ENCODE data around the gene RPS19.

The RPS19 gene

DNA sequence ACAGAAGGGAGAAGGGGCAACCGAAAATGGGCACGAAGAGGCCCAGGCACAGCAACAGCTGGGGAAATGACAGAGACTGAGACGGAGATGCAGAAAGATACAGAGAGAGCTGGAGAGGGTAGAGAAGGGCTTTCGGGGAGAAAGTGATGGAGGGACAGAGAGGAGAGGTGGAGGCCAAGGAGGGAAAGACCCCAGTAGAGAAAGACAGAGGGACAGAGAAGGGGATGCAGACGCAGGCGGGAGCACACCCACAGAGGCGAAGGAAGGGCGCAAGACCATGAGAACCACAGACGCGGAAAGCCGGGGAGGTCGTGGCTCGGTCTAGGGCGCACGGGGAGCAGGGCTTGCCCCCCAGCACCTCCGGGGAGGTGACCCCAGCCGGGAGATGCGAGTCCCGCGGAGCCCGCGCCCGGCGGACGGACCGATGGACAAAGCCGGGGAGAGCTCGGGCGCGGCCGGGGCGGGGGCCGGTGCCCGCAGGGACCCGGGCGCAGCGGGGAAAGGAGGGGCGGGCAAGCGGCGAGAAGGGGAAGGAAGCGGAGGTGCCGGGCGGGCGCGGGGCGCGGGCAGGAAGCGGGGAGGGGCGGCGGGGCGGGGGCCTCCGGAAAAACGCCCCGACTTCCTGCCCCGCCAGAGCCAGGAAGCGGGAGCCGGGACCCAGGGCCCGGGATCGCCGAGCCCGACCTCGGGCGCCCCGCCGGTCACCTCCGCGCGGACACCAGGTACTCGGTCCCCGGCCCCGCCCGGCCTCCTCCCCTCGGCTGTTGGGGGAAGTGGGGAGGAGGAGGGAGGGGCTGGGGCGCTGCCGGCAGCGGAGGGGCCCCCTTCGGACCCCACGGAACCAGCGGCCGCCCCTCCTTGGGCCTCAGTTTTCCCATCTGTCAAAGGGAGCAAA, 22.8 kb downstream of the RPS19 start, which contains the start of gene ARHGEF1:
Gene ARHGEF1, plus strand, starts transcription at position 617 of the 895 bp plus-strand sequence. CDS start 4,899 bp downstream, outside the sequence.
- Histone ChIP-seq H3K27me3 (ENCODE audit: control insufficient read depth, insufficient read depth, low read length) (peaks cover under 1% of the 10 kb centered on the region), H3K36me3 (ENCODE audit: insufficient read depth, low read length) (peaks cover 6% of the 10 kb centered on the region), H3K9me3 (replicated peaks; ENCODE audit: low read length) (no peaks in the 10 kb centered on the region), H3K9ac (ENCODE audit: low read depth, low read length) (peak within 1 kb of the TSS; percentile 92), H3K4me3 (ENCODE audit: low read length) (peak within 1 kb of the TSS; percentile 82), H3K4me2 (ENCODE audit: low read length) (peak within 1 kb of the TSS; percentile 88), H3K4me1 (ENCODE audit: control insufficient read depth, insufficient read depth, low read length) (peaks cover 29% of the 10 kb centered on the region)

DNA sequence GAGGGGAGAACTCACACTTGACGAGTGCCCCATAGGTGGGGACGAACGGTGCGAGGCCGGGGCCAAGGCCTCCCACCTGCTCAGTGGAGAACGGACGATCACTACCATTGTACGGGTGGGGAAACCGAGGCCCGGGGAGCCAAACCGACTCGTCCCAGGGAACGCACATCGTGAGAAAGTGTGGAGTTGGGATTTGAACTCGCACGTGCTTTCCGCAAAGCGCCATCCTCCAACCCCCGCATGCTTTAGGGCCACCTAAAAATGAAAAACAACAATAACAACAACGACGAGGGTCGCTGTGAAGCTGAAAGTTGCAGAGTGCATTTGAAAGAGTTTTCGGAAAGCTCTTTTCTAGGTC, 23.4 kb downstream of the RPS19 start:
- peak overlapping the region; percentile 82 for H3K4me3 ChIP-seq (ENCODE audit: low read length)
- H3K36me3 ChIP-seq (ENCODE audit: insufficient read depth, low read length), result peaks cover 6% of the 10 kb centered on the region
- peaks cover 31% of the 10 kb centered on the region for H3K4me1 ChIP-seq (ENCODE audit: control insufficient read depth, insufficient read depth, low read length)
- peak overlapping the region; percentile 88 for H3K4me2 ChIP-seq (ENCODE audit: low read length)
- H3K27me3 ChIP-seq (ENCODE audit: control insufficient read depth, insufficient read depth, low read length), result no peaks in the 10 kb centered on the region
- no peaks in the 10 kb centered on the region for H3K9me3 ChIP-seq (replicated peaks; ENCODE audit: low read length)
- peak overlapping the region; percentile 92 for H3K9ac ChIP-seq (ENCODE audit: low read depth, low read length)

DNA sequence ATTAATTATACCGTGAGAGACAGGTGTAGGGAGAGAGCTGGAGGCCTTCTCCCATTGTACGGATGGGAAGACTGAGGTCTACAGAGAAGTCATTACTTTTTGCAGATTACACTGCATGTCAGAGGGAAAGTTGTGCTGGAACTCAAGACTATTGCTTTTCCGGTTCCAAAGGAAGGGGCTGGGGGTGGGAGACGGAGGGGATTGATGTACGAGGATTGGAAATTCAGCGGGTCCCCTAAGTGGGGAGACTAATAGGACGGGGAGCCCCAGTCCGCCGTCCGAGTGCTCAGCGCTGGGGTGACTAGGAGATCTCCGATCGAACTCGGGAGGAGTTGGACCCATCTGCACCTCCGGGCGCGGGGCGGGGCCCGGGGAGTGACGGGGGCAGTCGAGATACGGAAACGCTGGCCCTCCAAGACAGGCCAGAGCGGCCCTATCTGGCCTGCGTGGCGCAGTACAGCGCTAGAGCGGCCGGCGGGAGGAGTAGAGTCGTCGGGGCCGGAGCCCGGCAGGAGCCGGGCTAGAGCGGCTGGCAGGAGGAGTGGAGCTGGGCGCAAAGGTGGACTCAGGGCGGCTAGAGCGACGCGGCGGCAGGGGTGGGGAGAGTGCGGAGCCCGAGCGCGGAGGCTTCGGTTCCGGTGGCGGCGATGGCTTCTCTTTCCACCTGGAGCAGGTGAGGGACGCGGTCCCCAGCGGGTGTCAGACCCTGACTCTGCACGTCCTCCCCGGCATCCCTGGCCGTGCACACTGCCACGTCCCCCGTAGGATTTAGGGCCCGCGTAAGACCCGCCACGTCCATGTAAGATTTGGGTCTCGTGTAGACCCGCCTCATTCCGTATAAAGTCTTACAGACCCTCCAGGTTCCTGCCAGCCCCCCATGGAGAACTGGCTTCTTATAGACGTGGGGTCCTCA, 24.0 kb downstream of the RPS19 start:
- Histone ChIP-seq H3K4me3 (ENCODE audit: low read length) (peak overlapping the region; percentile 82), H3K9me3 (replicated peaks; ENCODE audit: low read length) (no peaks in the 10 kb centered on the region), H3K4me2 (ENCODE audit: low read length) (peak overlapping the region; percentile 88), H3K27me3 (ENCODE audit: control insufficient read depth, insufficient read depth, low read length) (no peaks in the 10 kb centered on the region), H3K9ac (ENCODE audit: low read depth, low read length) (peak overlapping the region; percentile 96), H3K4me1 (ENCODE audit: control insufficient read depth, insufficient read depth, low read length) (peaks cover 31% of the 10 kb centered on the region), H3K36me3 (ENCODE audit: insufficient read depth, low read length) (peaks cover 8% of the 10 kb centered on the region)

DNA sequence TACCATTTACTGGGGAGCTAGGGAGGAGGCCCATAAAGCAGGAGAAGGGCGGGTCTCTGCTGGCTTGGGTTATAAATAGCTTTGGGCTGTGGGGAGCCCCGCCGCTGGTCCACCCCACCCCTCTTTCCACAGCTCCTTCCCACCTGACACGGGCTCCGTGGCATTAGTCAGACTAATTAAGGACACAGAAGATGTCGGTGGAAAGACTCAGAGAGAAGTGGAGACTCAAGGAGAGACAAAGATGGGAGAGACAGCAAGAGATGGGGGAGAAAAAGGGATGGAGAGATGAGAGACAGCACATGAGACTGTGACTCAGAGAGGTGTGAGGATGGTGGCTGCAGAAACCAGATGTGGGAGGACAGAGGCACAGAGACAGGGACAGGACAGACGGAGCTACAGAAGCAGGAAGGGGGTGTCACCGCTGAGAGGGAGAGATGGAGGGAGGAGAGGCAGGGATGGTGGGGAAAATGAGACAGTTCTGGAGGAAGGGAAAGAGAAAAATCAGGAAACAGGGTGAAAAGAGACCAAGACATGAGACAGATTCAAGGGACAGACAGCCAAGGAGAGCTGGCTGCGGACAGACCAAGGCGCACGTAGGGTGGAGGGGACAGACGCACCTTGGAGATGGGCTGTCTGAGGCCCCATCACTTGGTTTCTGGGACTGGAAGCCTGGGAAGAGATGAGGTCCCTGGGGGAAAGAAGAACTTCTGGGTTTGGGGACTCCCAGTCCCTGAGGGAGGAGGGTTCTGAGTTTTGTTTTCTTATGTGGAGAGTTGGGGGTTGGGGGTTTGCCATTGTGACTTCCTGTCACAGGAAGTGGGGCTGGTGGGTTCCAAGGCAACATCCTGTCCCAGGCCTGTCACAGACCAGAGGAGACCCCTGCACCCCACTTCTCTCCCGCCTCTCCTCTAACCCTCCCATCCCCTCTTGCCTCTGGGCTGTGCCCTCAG, 27.0 kb downstream of the RPS19 start:
- Histone ChIP-seq H3K27me3 (ENCODE audit: control insufficient read depth, insufficient read depth, low read length) (no peaks in the 10 kb centered on the region), H3K4me3 (ENCODE audit: low read length) (no peak overlapping the region), H3K4me2 (ENCODE audit: low read length) (peak overlapping the region; percentile 13), H3K36me3 (ENCODE audit: insufficient read depth, low read length) (peaks cover 24% of the 10 kb centered on the region), H3K4me1 (ENCODE audit: control insufficient read depth, insufficient read depth, low read length) (peaks cover 31% of the 10 kb centered on the region), H3K9ac (ENCODE audit: low read depth, low read length) (peak overlapping the region; percentile 1), H3K9me3 (replicated peaks; ENCODE audit: low read length) (no peaks in the 10 kb centered on the region)

DNA sequence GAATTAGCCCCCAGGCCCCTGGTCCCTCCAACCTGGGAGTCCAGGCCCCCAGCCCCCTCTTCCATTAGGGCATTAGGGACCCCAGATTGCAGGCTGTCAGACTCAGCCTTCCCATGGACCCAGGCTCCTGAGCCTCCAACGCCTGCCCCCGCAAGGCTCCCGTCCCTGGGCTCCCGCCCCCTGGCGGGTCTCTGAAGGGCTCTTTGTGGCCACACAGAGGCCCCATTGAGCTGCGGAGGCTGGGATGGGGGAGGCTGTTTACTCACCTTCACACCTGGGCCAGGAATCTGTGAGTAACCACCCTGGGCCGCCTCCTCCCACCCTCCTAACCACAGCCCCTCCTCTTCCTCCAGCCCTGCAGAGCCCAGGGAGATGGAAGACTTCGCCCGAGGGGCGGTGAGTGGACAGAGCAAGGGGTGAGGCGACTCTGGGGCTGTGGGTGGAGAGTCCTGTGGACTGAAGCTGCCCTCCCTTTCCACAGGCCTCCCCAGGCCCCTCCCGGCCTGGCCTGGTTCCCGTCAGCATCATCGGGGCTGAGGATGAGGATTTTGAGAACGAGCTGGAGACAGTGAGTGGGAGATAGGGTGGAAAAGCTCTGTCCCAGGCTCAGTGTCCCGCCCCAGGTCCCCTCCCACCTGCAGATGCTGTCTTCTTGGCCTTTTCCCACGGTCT, 27.8 kb downstream of the RPS19 start:
- H3K9ac ChIP-seq (ENCODE audit: low read depth, low read length), result no peak overlapping the region
- no peaks in the 10 kb centered on the region for H3K27me3 ChIP-seq (ENCODE audit: control insufficient read depth, insufficient read depth, low read length)
- H3K36me3 ChIP-seq (ENCODE audit: insufficient read depth, low read length), result peaks cover 31% of the 10 kb centered on the region
- H3K4me2 ChIP-seq (ENCODE audit: low read length), result no peak overlapping the region
- H3K9me3 ChIP-seq (replicated peaks; ENCODE audit: low read length), result no peaks in the 10 kb centered on the region
- H3K4me3 ChIP-seq (ENCODE audit: low read length), result no peak overlapping the region
- peaks cover 24% of the 10 kb centered on the region for H3K4me1 ChIP-seq (ENCODE audit: control insufficient read depth, insufficient read depth, low read length)

DNA sequence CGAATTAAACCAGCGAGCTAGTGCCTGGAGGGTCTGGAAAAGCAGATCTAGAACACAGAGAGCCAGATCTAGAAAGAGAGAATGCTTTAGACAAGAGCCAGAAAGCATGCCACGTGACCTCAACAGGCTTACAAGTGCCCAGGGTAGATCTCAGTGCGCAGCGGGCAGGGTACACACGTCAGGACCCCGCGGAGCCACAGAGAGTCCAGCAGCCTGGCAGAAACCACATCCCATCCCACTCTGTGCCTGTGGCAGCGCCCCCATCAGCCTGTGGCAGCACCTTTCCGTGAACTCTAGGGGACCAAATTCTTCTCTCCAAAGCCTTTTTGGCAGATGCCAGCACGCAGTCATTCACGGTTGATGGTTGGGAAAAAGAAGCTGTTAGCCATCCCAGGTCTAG, 28.9 kb downstream of the RPS19 start:
- H3K4me3 ChIP-seq (ENCODE audit: low read length), result no peak overlapping the region
- no peaks in the 10 kb centered on the region for H3K27me3 ChIP-seq (ENCODE audit: control insufficient read depth, insufficient read depth, low read length)
- no peak overlapping the region for H3K4me2 ChIP-seq (ENCODE audit: low read length)
- no peaks in the 10 kb centered on the region for H3K9me3 ChIP-seq (replicated peaks; ENCODE audit: low read length)
- peaks cover 24% of the 10 kb centered on the region for H3K4me1 ChIP-seq (ENCODE audit: control insufficient read depth, insufficient read depth, low read length)
- H3K9ac ChIP-seq (ENCODE audit: low read depth, low read length), result no peak overlapping the region
- H3K36me3 ChIP-seq (ENCODE audit: insufficient read depth, low read length), result peaks cover 34% of the 10 kb centered on the region

DNA sequence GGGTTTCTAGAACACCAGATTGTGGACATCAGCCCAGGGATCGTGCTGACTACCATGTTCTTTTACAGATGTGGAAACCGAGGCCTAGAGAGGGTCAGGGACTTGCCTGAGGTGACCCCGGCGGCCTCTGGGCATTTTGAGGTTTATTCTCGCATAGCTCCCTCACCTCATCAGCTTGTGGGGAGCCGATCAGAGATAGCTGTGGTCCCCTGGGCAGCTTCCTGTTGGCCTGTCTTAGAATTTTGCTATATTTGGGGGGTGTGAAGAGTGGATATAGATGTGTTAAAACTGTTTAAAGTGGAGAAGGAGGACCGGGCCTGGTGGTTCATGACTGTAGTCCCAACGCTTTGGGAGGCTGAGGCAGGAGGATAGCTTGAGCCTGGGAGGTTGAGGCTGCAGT, 29.8 kb downstream of the RPS19 start:
- no peaks in the 10 kb centered on the region for H3K27me3 ChIP-seq (ENCODE audit: control insufficient read depth, insufficient read depth, low read length)
- no peak overlapping the region for H3K9ac ChIP-seq (ENCODE audit: low read depth, low read length)
- H3K4me2 ChIP-seq (ENCODE audit: low read length), result no peak overlapping the region
- peaks cover 41% of the 10 kb centered on the region for H3K36me3 ChIP-seq (ENCODE audit: insufficient read depth, low read length)
- H3K4me1 ChIP-seq (ENCODE audit: control insufficient read depth, insufficient read depth, low read length), result peaks cover 21% of the 10 kb centered on the region
- H3K4me3 ChIP-seq (ENCODE audit: low read length), result no peak overlapping the region
- no peaks in the 10 kb centered on the region for H3K9me3 ChIP-seq (replicated peaks; ENCODE audit: low read length)

DNA sequence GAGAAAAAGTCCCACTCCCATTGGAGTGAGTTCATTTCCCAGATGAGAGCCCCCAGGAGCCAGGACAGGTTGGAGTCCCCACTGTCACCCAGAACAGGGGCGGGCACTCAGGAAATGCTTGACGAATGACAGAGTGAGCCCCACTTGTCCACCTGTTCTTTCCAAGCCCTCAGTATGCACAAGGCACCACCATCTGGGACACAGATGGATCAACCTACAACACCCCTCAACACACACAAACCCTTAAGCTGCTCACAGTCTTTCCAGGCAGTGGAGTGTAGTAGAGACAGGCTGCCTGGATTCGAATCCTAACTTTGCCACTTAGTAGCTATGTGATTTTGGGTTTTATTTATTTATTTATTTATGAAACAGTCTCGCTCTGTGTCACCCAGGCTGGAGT, 30.9 kb downstream of the RPS19 start:
- Histone ChIP-seq H3K27me3 (ENCODE audit: control insufficient read depth, insufficient read depth, low read length) (no peaks in the 10 kb centered on the region), H3K9ac (ENCODE audit: low read depth, low read length) (no peak overlapping the region), H3K4me3 (ENCODE audit: low read length) (no peak overlapping the region), H3K36me3 (ENCODE audit: insufficient read depth, low read length) (peaks cover 50% of the 10 kb centered on the region), H3K4me2 (ENCODE audit: low read length) (no peak overlapping the region), H3K4me1 (ENCODE audit: control insufficient read depth, insufficient read depth, low read length) (peaks cover 18% of the 10 kb centered on the region), H3K9me3 (replicated peaks; ENCODE audit: low read length) (no peaks in the 10 kb centered on the region)

DNA sequence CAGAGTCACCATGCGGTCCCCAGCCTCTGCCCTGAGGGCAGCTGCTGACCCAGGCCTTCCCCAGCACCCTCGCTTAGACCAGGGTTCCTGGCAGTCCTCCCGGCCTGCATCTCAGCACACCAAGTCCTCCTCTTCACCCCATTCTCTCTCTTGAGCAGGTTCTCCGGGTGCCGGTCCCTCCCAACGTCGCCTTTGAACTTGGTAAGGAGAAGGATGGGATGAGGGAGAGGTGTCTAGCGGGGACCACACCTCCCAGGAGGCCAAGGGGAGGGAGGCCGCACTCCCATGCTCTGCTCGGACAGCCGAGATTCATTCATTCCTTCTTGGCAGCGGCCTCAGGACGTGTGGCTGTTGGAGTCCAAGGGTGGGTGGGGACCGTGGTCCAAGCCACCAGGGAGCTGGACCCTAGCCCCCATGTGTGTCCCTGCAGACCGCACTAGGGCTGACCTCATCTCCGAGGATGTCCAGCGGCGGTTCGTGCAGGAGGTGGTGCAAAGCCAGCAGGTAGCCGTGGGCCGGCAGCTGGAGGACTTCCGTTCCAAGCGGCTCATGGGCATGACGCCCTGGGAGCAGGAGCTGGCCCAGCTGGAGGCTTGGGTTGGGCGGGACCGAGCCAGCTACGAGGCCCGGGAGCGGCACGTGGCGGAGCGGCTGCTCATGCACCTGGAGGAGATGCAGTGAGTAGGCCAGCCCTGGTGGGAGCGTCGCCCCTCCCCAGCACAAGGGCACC, 32.3 kb downstream of the RPS19 start:
- H3K4me1 ChIP-seq (ENCODE audit: control insufficient read depth, insufficient read depth, low read length), result peaks cover 5% of the 10 kb centered on the region
- H3K9ac ChIP-seq (ENCODE audit: low read depth, low read length), result no peak overlapping the region
- H3K4me3 ChIP-seq (ENCODE audit: low read length), result no peak overlapping the region
- peaks cover 50% of the 10 kb centered on the region for H3K36me3 ChIP-seq (ENCODE audit: insufficient read depth, low read length)
- H3K9me3 ChIP-seq (replicated peaks; ENCODE audit: low read length), result no peaks in the 10 kb centered on the region
- H3K4me2 ChIP-seq (ENCODE audit: low read length), result no peak overlapping the region
- no peaks in the 10 kb centered on the region for H3K27me3 ChIP-seq (ENCODE audit: control insufficient read depth, insufficient read depth, low read length)

DNA sequence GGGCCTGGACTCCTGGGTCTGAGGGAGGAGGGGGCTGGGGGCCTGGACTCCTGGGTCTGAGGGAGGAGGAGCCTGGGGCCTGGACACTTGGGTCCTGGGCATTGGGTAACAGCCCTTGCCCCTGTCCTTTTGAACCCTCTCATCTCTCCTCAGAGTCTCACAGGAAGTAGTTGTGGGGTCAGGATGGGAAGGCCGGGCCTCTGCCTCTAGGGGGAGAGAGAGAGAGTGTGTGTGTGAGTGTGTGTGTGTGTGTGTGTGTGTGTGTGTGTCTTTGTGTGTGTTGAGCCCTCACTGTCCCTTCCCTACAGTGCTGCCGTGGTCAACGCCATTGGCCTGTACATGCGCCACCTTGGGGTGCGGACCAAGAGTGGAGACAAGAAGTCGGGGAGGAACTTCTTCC, 33.8 kb downstream of the RPS19 start:
- Histone ChIP-seq H3K9me3 (replicated peaks; ENCODE audit: low read length) (no peaks in the 10 kb centered on the region), H3K27me3 (ENCODE audit: control insufficient read depth, insufficient read depth, low read length) (no peaks in the 10 kb centered on the region), H3K4me1 (ENCODE audit: control insufficient read depth, insufficient read depth, low read length) (no peaks in the 10 kb centered on the region), H3K9ac (ENCODE audit: low read depth, low read length) (no peak overlapping the region), H3K4me3 (ENCODE audit: low read length) (no peak overlapping the region), H3K36me3 (ENCODE audit: insufficient read depth, low read length) (peaks cover 57% of the 10 kb centered on the region), H3K4me2 (ENCODE audit: low read length) (no peak overlapping the region)
